GM12892 (cell line): Measurements from ENCODE around the gene DLK2.

Experiments
- POLR2A ChIP-seq: IDR thresholded peaks from 2 replicates; pipeline ENCODE4 v1.6.1; 2011; ENCODE audit warnings: low read depth, low read length, control low read depth
- POLR2AphosphoS5 ChIP-seq: IDR thresholded peaks from 2 replicates; pipeline ENCODE4 v1.6.1; 2011; ENCODE audit warnings: low read depth, low read length, control low read depth

GRCh38 chr6:43469947-43470346 lies 14.6 kb upstream of the DLK2 start:
- no peak for TF ChIP-seq POLR2A
- no peak for TF ChIP-seq POLR2AphosphoS5
